SK-N-DZ (cell line): Measurements from ENCODE around the gene HOXA9.

Source experiments
- DNase-seq: peaks from one replicate; pipeline ENCODE4 v3.0.0-alpha.2; 2015; ENCODE audit warnings: low spot score

The HOXA9 gene

DNA sequence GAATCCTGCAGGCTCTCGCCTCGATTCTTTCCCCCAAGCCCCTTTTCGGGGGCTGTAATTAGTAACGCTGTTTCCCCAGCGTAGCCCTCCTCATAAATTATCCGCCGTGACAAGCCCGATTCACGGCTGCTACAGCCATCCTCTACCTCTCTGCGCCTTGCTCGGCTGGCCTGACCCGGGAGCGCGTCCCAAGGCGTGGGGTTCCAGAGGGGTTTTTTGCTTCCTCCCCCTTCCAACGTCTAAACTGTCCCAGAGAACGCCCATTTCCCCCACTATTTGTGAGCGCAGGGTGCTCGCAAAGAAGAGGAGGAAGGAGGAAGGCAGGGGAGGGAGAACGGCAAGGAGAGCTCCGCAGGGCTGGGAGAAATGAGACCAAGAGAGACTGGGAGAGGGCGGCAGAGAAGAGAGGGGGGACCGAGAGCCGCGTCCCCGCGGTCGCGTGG, 22.7 kb downstream of the HOXA9 start:
- DNase-seq, result no peak

DNA sequence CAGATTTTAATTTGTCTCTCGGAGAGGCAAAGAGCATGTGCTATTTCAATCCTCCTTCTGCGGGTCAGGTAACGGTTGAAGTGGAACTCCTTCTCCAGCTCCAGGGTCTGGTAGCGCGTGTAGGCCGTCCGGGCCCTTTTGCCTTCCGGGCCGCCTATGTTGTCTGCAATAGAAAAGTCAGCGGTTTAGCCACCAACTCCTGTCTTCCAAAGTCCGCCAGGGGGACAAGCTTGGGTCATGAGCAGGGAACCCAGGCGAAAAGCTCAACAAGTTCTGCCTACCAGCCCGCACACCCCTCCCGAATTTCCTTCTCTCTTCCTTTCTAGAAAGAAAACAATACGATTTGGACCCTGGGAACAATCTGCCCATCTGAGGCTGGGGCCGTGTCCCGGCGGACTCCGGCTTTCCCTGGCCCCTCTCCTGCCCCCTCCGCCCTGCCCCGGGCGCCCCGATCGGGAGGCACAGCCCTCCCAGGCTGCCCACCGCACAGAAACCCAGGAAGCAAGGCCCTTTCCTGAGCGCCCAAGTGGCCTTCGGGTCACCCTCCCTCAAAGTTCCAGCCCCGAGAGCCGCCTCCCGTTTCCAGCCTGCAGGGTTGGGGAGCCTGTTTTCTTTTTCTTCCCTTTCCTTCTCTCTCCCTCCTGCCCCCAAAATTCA, 23.3 kb downstream of the HOXA9 start:
- DNase-seq, result no peak

DNA sequence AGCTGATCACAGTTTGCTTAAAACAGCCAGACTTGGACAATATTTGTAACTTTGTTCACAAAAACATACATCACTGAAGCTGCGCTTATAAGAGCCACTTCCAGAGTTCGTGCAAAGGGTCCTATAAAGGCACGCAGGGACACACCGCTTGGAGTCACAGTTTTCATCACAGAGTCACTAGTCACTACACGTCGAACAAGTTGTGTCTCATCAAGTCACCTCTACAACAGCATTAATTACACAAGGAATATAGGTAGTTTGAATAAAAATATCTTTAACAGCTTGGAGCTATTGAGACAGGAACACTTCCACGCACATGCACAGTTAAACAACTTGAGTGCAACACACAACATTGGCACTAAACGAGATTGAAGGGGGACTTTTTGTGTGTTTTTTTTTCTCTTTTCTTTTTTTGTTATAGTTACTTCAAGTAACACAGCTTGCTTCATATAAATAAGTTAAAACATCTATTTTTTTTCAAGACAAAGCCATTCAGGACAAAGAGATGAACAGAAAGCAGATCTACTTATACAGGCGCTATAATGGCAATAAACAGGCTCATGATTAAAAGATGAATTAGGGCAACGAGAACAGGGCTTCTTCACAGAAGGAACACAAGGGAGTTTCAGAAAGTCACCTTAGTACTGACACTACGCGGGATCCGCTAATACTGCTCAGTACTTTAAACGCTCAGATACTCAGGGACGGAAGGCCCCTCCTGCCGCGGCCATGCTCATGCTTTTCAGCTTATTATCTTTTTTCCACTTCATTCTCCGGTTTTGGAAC, 24.0 kb downstream of the HOXA9 start:
- DNase-seq, result no peak

DNA sequence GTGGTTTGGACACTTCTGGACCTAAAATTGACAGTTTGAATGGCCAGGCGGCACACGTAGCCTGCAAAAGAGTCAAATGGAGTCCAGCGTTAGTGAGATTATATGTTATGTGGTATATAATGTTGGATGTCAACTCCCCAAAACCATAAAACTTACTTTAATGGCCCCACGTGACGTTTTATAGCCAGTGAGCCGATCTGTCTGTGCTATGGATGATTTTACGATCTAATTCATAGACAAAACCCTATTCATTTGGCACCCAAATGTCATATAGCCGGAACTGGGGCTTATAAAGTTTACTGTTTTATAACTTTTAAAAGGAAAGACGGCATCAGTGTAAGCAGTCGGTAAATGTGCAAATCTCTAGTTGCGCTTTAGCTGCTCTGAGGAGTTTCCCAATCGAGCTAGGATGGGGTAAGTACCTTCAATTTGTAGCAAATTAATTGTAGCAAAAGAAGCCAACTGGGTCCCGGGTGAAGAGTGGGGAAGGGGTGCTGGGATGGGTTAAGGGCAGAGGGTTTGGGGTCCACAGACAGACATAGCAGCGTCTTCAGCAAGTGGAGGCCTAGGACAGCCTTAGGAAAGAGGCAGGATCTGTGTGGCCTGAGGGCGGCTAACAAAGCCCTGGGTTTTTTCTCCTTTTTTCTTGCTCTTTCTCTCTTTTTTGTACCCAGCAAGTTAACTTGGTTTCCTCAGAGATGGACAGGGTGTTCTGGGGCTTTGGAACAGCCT, 25.0 kb downstream of the HOXA9 start:
- no peak for DNase-seq

DNA sequence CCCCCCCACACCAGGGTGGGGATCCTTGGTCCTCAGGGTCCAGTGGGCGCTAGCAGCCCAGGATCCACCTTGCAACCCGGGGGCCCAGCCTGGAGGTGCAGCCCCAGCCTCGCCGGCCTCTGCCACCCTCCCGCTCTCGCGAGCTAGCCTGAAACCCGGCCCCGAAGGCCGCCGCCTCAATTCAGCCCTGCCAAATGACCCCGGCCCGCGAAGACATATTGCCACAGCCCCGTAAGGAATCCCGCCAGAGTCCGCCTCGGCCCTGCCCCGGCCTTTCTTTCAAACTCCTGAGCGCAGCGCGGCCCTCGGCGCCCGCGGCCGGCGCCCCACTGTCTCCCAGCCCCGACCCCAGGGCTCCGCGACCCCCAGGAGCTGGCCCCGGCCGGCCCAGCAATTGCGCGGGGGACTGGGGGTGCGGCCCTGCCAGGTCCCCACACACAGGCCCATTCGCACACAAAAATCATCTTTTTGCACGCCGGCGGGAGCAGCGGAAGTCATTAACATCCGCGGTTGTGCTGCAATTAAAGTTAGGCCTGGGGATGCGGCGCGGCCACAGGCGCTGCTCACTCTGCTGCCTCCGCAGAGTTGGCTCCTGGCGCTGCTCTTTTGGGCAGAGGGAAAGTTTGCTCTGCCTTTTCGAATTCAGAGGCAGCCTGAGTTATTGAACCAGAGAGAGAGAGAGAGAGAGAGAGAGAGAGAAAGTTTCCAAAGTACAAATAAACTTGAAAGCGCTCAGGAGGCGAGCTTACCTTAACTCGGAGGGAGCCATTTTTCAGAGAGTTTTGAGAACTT, 25.8 kb downstream of the HOXA9 start:
- no peak for DNase-seq

DNA sequence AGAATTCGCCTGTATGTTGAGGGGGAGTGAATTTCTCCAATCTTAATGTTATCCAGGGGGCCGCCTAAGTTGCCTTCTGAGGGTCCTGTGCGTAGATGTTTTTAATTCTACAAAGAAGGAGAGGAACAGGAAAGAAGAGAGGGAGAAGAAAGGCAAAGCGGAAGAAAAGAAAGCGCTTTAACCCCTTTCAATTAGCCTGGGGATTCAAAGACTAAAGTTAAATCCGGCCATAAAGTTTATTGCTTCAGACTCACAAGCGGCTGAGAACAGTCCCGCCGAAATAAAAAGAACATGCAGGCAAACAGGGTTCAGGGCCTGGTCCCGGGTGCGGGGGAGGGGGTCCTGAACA, 26.4 kb downstream of the HOXA9 start:
- DNase-seq, result no peak

DNA sequence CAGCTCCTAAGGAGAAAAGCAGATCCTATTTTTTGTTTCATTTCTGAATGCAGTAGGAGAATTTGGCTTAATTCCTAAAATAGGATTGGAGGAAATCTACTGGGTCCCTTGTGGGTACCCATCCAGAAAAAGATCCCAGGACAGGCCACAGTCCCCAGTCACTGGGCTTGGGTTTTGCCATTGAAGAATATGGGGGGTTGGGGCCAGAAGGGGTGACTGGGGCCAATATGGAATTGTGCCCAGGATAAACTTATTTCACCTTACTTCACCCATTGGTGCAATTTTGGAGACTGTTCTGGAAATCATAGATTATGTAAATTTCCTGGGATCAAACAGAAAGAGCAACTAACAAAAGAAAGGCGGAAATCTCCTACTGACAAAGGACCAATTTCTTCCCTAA, 26.9 kb downstream of the HOXA9 start:
- no peak for DNase-seq

DNA sequence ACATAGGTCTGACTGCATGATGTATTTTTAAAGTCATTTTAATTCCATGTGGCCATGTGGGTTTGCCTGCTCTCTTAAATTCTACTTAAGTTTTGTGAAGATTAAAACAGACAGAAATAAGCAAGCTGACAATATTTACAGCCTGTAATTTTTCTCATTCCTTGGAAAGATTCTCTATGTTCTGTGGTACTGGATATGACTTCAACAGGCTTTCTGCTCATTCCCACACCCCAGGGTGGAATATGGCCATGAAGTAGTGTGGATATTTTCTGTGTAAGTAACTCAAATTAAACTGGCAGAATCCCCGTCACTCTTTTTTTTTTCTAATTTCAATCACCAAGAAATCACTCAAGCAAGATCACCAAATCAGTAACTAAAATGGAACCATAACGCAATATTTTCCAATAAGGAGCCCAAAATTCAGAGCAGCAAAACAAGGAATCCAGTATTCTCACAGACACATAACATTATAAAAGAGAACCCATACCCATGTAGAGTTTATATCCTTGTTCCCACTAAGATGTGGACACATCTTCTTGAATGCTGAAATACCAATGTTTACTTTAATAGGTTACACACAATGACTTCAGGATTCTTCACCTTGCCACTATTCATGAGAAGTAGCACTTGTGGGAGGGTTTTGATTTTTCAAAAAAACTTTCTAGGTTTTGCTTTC, 27.6 kb downstream of the HOXA9 start:
- no peak for DNase-seq

DNA sequence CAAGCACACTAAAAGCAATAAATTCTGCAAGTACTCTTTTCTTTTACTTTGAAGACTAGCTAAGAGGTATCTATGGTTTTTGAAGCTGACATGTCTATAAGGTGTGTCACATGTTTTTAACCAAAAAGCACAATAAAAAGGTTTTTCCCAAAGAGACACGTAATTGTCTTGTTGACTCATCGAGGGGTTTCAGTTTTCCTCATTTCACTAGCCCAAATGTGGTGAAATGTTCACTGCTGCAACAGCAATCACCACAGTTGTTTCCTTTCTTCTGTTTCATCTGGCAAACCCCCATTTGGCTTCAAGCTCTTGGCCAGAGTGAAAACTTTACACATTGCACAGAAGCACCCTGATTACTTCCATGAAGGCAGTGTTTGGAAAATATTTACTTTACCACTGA, 30.9 kb downstream of the HOXA9 start:
- DNase-seq, result no peak

DNA sequence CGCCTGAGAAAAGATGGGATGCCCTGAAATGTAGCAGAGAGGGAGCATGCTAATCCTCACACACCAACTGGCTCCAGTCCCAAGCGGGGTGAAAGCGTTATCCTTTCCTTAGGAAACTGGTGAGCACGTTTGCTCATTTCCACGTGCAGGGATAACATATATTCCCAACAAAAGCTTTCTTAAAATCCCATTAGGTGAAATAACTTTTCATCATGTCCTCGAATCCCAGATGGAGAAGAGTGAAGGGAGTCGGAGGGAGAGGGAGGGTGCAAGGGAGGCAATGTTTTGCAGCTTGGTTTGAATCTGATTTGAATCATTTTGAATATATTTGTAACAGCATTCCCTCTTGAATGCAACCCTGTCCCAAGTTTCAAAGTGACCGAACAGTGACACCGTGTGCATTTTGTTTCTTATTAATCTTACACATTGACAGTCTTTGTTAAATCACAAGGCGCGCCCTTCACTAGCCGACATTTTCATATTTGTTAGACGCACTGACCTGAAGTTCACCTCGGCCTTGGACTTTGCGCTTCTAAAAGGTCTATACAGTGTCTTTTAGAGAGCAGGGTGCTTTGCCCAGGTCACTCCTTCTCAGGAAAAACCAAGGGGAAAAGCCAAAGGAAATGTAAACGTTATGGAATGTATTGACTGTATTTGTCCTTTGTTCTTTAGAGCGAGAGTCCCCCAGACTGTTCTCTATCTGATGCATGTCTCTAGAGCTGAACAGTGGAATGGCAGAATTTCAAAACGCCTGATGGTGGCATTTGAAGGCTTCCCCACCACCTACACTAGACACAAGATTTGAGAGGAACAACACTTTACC, 31.7 kb downstream of the HOXA9 start:
- DNase-seq, result no peak

DNA sequence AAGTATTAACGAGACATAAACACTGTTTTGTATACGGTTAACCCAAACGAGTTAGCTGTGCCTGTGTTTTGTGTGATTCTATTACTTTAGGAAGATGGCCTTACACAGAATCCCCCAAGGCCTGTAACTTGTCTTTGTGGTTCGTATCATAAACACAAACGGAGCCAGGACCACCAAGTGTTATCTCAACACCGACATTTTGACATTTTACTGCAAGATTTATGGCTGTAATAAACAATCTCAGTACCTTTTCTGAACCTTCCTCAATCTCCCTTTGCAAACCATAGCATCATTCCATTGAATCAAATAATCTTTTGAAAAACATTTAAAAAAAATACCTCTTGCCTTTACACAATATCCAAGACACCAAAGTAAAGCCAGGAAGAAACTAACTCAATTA, 32.4 kb downstream of the HOXA9 start:
- no peak for DNase-seq

DNA sequence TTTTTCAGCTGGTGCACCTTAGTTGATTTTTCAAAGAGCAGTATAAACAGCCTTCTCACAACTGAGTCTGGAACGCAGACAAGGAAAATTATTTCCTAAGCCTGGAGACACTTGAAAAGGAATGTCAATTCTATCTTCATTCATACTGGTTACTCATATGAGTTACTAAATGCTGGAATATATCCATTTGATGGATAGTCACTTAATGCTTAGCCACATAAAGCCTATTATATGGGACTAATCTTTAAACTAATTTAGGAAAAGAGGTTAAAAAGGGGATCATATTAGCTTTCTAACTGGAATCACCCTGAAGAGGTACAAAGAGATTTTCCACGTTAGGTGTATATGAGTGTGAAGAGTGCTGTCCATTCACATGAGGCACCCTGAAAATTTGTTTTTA, 33.1 kb downstream of the HOXA9 start:
- DNase-seq, result no peak

DNA sequence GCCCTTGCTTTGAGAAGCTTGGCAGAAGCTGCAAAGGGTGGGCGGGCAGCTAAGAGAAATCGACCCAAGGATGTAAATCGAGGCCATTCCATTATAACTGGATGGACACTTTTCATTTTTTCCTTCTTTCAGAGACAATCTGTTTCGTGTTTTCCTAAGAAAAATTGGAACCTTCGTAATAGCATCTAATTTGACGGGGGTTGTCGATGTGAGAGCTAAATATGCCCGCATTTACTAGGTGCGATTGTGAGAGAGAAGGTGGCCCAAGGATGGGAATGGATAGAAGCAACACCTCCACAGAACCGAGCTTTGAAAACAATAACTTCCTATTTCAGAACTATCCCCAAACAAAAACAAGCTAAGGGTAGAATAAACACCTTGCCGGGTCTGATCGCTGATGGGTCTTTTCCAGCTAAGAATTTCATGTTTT, 33.9 kb downstream of the HOXA9 start:
- no peak for DNase-seq

DNA sequence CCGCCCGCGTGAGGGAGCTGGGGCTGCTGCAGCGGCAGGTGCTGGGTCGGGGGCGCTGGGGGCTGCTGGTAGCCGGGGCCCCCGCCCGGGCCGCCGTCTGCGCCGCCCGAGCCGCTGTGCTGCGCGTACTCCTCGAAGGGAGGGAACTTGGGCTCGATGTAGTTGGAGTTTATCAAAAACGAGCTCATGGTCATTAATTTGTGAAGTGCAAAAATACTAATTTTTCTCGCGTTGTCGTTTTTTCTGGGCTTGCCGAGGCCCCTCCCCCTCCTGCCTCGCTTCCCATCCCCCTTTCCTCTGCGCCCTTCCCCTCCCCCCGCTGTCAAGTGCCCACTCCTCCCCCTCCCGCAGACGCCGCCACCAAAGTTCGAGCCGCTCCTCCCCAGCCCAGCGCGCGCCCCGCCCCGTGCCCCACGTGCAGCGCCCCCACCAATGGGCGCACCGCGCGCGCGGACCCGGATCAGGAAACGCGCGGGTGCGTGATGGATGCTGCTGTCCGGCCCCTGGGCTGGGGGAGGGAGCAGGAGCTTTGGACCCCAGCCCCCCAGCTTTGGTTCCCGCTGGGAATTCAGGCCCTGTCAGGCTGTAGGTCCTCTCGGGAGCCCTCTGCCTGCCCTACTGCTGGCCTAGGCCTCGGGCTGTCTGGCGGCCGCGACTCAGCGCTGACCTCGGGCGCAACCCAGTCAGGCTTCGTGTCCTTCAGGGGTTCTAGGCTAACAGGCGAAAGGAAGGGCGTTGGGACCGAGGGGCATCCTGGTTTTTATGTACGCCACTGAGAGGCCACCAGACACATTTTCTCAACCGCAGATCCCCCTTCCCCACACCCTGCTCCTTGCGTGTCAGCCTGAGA, 34.6 kb downstream of the HOXA9 start, which contains the start of gene HOXA4:
TSS of gene HOXA4 (minus strand) at position 218 of the 850 bp plus-strand sequence. CDS start at position 194, 24 bp downstream.
- DNase-seq, result no peak

DNA sequence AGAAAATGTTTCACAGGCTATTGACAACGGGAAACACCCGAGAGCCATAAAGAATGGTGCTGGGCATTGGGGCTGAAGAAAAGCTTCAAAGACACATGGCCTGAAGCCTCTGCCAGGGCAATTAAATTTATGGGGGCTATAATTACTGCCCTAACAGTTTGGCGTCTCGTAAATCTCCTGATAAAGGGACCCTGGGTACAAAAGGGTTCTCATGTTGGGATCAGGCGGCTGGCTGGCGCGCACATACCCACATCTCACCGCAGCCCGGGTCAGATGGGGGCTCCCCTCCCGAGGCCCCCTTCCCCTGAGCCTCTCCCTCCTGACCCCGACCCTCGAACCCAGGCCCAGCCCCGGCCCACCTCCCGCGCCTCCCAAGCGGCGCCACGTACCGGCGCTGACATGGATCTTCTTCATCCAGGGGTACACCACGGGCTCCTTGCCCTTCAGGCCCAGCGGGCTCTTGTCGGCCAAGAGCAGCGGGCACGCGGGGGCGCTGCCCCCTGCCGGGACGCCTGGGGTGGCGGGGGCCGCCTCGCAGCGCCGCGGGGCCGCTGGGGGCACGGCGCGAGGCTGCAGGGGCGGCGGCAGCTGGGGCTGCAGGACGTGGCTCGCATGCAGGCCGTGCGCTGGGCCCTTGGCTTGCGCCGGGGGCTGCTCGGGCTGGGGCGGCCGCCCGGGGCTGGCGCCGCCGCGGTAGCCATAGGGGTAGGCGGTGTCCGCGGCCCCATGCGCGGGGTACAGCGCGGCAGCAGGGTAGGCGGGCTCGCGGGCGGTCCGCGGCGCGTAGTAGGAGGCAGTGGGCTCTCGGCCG, 35.4 kb downstream of the HOXA9 start:
- DNase-seq, result no peak

DNA sequence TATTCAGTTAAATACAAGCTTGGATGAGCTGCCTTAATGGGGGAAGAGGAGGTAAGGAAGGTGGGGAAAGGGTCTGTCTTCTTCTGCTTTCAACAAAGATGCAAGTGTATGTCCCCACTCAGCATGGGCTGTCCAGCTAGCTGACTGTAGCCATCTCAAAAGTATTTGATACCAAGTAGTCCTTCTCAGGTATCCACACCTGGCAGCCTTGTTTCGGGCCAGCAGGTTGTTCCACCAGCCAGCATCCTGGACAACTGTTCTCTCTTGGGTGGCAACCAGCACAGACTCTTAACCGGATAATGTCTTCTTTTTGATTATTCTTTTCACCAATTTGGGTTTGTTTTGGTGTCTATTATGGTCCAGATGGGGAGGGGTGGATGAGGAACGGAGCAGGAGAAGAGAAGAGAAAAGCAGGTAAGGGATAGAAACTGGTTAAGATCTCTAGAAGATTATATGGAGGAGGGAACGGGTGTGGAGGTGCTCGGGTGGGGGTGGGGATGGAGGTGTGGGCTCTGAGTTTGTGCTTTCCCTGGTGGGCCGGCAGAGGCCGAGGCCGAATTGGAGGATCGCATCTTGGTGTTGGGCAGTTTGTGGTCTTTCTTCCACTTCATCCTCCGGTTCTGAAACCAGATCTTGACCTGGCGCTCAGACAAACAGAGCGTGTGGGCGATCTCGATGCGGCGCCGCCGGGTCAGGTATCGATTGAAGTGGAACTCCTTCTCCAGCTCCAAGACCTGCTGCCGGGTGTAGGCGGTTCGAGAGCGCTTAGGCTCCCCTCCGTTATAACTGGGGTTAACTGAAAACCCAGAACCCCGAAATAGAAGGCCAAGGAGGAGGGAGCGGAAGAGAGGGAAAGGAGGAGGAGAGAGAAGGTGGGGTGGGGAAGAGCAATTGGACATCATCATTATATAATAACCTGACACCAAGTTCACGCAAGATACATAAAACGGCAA, 36.3 kb downstream of the HOXA9 start:
- no peak for DNase-seq

DNA sequence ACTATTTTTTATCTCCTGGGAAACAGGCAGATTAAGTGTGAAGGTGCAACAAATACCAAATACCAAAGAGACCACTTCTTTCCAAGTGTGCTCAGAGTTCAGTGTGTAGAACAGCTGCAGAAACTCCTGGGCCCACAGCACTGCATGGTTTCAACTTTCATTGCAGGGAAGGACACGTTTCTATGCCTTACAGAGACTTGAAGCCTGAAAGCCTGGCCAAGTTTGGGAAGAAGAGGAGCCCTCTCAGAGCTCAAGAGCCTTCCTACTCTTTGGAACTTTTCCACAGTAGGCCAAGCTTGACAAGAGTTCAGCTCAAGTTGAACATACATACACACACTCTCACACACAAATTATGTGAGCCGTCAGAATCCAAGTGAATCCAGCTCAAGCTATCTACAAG, 37.3 kb downstream of the HOXA9 start:
- DNase-seq, result no peak
